Limb (tissue), 2 donors: ENCODE results near the gene CDH12.

Source experiments
- DNase-seq, 2 donors: peaks; one replicate each; pipeline ENCODE4 v3.0.0-alpha.2; 2016; ENCODE audit errors: extremely low spot score in 2 of 2

Gene CDH12

GRCh38 chr5:21773456-21773855 lies 1079.7 kb downstream of the CDH12 start:
- no peak for DNase-seq

- DNase-seq = no peak
Measured at GRCh38 chr5:21765406-21765805, 1087.7 kb downstream of the CDH12 start.

- DNase-seq = no peak
Measured at GRCh38 chr5:21739096-21739495, 1114.0 kb downstream of the CDH12 start.

GRCh38 chr5:21723500-21723899 lies 1129.6 kb downstream of the CDH12 start:
- no peak for DNase-seq

GRCh38 chr5:21711866-21712758 lies 1141.0 kb downstream of the CDH12 start:
- DNase-seq = no peak

GRCh38 chr5:21709770-21710169 lies 1143.4 kb downstream of the CDH12 start:
- no peak for DNase-seq

GRCh38 chr5:21704974-21705668 lies 1148.0 kb downstream of the CDH12 start:
- no peak for DNase-seq

GRCh38 chr5:21701317-21701716 lies 1151.8 kb downstream of the CDH12 start:
- peak in 1 of 2 donors; percentile 13 for DNase-seq
